Measurements from ENCODE around the gene NT5C1B.
"Not testable (repeated sequence)": the region's sequence is repeated elsewhere in the genome, so short reads cannot be mapped to it uniquely, and the experiment has no call there.

The NT5C1B gene

GRCh38 chr2:18589354-18589753, at the start of gene NT5C1B:
Gene NT5C1B, minus strand, starts transcription at chr2:18589569. Its CDS starts 101 bp downstream, at chr2:18589468.
- no peak for DNase-seq

- no peak for DNase-seq
Measured at GRCh38 chr2:18637196-18637595, 47.8 kb upstream of the NT5C1B start.

- DNase-seq = not testable (repeated sequence)
Measured at GRCh38 chr2:18632699-18633098, 43.3 kb upstream of the NT5C1B start.

- no peak for DNase-seq
Measured at GRCh38 chr2:18630941-18631340, 41.6 kb upstream of the NT5C1B start.

GRCh38 chr2:18630541-18630940, 41.2 kb upstream of the NT5C1B start:
- no peak for DNase-seq

- no peak for DNase-seq
Measured at GRCh38 chr2:18630101-18630500, 40.7 kb upstream of the NT5C1B start.

- no peak for DNase-seq
Measured at GRCh38 chr2:18626958-18627650, 37.7 kb upstream of the NT5C1B start.

GRCh38 chr2:18626256-18626668, 36.9 kb upstream of the NT5C1B start:
- no peak for DNase-seq

- DNase-seq = no peak
Measured at GRCh38 chr2:18625563-18625962, 36.2 kb upstream of the NT5C1B start.

GRCh38 chr2:18623782-18624181, 34.4 kb upstream of the NT5C1B start:
- no peak for DNase-seq

- no peak for DNase-seq
Measured at GRCh38 chr2:18620867-18621632, 31.7 kb upstream of the NT5C1B start.

GRCh38 chr2:18619091-18619490, 29.7 kb upstream of the NT5C1B start:
- no peak for DNase-seq

- no peak for DNase-seq
Measured at GRCh38 chr2:18614041-18614440, 24.7 kb upstream of the NT5C1B start.

- DNase-seq = no peak
Measured at GRCh38 chr2:18612133-18612532, 22.8 kb upstream of the NT5C1B start.

GRCh38 chr2:18611604-18612003, 22.2 kb upstream of the NT5C1B start:
- DNase-seq = no peak

- DNase-seq = no peak
Measured at GRCh38 chr2:18611184-18611583, 21.8 kb upstream of the NT5C1B start.

- DNase-seq = no peak
Measured at GRCh38 chr2:18610651-18611050, 21.3 kb upstream of the NT5C1B start.

GRCh38 chr2:18610090-18610489, 20.7 kb upstream of the NT5C1B start:
- no peak for DNase-seq

GRCh38 chr2:18605115-18605514, 15.7 kb upstream of the NT5C1B start:
- no peak for DNase-seq

- DNase-seq = no peak
Measured at GRCh38 chr2:18604531-18604885, 15.1 kb upstream of the NT5C1B start.

GRCh38 chr2:18603854-18604530, 14.6 kb upstream of the NT5C1B start:
- DNase-seq = no peak

- DNase-seq = no peak
Measured at GRCh38 chr2:18602298-18602697, 12.9 kb upstream of the NT5C1B start.

- DNase-seq = no peak
Measured at GRCh38 chr2:18600255-18600613, 10.9 kb upstream of the NT5C1B start.

All from NCI-H2227 treated with DMSO at 0.1 percent for 48 hours (cell line).